GM21367 (cell line): ENCODE measurements around the gene CRYBG1.

ENCODE experiments used
- ATAC-seq: cut with Tn5 transposase; IDR thresholded peaks from one replicate; pipeline ENCODE4 v1.9.1; 2021; ENCODE audit not compliant: unreplicated experiment

CRYBG1 gene

DNA sequence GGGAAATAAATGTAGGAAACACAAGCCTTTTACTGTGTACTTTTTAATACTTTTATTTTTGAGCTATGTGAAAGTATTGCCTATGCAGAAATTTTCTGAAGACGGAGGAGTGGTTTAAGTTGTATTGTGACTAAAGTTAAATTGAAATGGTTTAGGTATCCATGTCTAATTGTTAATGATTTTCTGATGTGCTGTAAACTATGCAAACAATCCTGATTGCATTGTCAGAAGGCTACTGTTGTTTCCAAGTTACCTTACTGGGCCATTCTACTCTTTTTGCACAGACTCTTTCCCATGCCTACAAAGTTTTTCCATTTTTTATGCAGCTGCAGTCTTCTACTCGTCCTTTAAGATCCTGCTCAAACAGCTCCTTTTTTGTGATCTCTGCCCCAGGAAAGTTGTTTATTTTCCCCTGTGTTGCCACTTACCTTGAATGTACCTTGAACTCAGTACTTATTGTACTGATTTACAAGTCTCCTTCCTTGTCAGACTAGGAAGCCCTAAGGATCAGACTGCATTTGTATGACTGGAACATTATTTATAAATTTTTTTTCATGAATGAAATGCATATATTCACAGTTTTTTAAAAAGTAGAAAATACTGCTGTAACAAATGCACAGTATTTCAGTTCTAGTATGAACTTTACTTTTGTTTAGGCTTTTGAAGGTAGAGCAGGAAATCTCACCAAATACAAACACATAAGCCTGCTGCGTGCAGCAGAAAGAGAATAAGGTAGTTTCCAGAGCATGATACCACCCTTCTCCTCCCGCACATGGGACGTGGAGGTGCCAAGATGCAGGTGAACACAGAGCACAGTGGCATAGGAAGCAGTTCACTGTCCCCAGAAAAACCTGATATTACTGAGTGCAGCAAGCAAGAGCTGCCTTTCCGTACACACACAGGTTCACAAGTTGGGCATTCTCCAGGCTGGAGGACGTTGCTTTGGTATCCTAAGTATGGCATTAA, 97.8 kb downstream of the CRYBG1 start:
- no peak for ATAC-seq

DNA sequence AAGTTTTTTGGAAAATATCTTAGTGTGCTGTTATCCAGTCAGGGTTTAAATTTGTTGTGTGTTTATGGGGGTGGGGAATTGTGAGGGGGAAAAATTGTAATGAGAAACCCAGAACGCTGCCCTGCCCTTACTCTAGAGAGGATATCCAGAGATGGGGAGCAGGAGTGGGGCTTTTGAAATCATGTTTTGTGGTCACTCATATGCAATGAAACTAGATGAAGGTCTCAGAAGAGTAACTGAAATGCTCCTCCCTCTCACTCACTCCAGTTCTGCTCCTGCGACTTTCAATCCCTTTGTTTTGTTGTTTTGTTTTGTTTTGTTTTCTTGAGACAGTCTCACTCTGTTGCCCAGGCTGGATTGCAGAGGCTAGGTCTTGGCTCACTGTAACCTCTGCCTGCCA, 100.0 kb downstream of the CRYBG1 start:
- ATAC-seq: no peak

DNA sequence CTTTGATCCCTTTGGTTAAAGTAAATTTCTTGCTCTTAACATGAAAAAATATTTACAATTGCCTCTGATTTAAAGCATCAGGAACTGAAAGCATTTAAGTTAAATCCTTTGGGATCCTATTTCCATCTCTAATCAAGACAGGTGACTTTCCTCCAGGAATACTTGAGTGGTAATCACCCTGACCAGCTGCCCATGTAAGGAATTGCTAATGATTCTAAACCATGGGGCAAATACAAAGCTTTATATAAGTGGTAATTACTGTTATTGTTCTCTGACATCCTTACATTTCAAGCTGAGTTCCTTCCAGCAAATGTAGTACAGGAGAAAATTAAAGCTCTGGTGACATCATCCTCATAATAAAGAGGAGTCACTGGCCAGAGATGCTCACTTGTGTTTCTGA, 100.6 kb downstream of the CRYBG1 start:
- no peak for ATAC-seq

DNA sequence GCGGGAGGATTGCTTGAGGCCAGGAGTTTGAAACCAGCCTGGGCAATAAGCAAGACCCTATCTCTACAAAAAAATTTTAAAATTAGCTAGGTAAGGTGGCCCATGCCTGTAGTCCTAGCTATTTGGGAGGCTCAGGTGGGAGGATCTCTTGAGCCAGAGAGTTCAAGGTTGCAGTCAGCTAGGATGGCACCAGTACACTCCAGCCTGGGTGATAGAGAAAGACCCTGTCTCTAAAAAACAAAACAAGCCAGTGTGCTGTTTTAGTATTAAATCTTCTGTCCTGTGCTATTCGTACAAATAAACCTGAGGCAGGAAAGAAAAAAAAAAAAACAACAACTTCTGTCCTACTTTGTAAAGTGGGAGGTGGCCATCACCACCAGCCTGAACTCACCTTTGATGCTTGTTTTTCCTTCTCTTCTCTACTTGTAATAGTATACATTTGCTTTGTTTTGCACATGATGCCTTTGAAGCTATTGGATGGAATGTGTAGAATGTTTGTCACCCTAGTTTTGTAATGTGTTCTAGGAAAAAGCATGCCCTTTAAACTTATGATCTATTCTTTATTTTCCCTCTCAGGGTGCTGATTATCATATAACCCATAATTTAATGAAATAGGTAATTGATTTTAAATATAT, 102.5 kb downstream of the CRYBG1 start:
- ATAC-seq: no peak

DNA sequence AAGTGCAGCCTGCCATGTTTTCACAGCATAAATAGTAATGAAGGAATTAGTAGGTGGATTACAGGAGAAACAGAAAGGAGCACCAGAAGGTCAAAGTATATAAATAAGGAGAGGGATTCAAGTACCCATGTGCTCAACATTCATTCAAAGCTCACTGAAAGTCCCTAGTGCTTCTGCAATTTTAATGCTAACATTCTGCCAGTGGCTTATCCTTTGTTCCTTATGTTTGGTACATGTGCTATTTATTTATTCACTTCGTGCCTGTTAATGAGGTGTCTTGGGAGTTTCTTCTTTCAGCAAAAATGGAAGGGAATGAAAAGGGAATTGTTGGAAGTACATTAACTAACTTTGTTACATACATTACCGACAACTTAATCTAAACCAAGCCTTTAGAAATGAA, 105.7 kb downstream of the CRYBG1 start:
- ATAC-seq: no peak

DNA sequence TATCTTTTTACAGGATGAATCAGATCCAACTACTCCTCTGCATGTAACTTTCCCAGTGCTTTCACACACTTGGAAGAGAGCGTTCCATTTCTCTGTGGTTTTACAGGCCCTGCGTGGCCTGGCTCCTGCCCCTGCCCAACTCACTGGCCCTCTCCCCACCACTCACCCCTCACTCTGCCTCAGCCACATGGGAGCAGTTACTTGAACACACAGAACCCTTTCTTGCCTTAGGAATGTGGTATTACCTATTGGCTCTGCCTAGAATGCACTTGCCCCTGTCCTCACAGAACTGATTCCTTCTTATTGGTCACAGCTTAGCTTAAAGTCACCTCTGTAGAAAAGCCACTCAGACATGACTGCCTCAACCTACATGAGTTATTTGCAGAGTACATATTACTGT, 108.4 kb downstream of the CRYBG1 start:
- ATAC-seq: no peak

DNA sequence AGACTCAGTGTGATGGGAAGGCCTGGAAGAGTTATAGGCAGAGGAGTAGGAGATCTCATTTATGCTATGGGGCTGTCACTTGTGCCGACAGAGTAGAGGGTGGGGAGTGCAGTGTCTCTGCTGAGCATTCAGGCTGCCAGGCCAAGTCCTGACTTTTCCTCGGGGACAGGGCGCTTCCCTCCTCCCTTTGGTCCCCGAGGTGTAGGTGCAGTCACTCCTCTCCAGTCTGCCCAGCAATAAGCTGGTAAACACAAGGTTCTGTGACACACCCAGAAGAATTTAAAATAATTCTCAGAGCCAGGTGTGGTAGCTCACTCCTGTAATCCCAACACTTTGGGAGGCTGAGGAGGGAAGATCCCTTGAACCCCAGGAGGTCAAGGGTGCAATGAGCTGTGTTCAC, 109.4 kb downstream of the CRYBG1 start:
- ATAC-seq: no peak

DNA sequence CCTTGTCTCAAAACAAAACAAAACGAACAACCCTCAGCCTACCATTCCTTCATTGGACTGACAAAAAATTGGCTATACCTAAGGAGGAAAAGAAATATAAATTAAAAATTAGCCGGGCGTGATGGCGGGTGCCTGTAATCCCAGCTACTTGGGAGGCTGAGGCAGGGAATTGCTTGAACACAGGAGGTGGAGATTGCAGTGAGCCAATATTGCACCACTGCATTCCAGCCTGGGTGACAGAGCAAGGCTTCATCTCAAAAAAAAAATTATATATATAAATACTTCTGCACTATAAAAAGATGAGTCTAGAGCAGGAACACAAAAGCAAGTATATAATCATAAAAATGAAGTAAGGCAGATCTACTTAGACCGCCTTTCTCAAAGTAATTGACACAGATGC, 109.8 kb downstream of the CRYBG1 start:
- no peak for ATAC-seq

DNA sequence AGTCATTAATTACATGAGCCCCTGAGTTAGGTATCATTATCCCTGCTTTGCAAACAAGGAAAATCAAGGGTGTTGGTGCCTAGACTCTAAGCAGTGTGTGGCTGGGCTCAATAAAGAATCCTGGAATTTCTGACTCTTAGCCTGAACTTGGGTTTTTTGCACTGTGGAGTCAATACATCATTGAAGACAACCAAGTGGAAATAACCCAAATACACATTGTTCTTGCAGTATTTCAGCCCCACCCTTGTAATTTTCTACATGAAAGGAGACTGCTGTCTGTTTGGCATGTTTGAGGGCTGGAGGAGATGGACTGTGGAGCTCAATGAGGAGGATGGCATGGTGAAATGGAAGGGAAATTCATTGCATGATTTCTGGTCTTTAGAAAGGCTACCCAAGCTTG, 110.3 kb downstream of the CRYBG1 start:
- no peak for ATAC-seq

DNA sequence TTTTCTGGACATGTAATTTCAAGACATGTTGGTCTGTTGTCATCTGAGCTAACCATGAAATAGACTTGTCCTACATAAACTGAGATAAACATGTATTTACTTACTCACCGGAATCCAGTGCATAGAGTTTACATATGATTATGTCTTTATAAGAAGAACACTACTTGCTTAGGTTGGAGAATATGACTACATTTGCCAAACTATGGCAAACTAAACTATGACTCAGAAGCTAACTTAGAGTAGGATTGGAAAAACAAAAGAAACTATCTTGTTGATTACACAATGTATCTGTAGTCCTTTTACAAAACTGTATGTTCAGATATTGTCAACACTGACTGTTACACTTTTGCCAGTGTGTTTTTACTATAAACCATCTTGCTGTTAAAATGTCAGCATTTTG, 113.3 kb downstream of the CRYBG1 start:
- ATAC-seq: no peak

DNA sequence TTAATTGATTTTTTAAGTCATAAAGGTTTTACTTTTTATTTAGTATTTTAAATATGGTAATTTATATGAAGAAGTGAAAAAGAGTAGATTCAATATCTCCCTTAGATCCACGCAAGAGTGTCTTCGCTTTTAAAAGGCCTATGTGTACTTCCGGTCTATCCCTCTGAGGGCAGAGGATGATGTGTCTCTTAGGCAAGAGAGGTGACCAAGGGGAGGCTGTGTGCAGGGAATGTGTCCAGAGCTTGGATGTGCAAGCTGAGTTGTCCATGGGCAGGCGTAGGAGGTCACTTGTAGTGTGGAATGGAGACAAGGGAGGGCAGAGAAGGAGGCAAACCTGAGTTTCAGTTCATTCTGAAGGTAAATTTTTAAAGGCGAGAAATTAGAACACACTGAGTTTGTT, 113.9 kb downstream of the CRYBG1 start:
- ATAC-seq: no peak

DNA sequence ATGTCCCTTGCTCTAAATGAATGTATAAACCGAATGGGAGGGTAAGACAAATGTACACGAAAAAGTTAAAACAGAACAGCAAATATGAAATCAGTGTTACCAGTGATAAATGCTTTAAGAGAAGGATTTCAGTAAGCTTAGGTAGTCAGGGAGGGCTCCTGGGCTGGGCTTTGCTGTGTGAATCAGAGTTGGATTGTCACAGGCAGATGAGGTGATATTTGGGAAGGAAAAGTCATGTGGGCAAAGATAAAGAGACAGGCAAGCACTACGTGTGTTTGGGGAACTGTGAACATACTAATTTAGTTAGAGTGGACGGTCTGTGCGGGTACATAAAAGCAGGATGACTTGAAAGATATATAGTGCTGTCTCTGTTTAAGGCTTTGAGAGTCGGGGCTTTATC, 114.8 kb downstream of the CRYBG1 start:
- ATAC-seq: no peak

DNA sequence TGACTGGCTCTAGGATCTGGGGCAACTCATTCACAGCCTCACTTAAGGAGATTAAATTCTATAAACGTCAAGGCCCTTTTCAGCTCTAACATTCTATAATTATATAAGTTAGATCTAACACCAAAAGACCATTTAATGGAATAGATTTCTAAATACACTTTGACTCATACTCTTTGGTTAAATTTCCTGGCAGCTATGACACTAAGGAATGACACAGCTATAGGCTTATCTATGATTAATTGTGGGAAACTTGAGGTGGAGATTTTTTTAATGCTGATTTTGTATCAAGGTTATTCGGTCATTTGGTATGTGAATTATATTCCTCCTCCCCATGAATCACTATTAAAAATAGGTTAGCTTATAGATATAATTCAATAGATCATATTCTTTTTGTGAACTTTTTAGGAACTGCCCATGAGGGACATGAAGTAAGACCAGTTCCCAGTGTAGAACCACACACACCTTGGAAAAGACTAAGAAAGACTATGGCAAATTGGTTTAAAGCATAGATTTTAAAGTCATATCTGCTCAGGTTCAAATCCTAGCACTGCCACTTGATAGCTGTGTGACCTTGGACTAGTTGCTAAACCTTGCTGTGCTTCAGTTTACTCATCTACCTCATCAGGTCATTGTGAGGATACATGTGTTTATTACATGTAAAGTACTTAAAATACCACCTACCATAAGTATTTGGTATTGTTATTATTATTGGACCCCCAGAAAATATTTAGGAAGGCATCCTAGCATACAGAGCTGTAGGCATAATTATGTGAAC, 116.0 kb downstream of the CRYBG1 start:
- no peak for ATAC-seq

DNA sequence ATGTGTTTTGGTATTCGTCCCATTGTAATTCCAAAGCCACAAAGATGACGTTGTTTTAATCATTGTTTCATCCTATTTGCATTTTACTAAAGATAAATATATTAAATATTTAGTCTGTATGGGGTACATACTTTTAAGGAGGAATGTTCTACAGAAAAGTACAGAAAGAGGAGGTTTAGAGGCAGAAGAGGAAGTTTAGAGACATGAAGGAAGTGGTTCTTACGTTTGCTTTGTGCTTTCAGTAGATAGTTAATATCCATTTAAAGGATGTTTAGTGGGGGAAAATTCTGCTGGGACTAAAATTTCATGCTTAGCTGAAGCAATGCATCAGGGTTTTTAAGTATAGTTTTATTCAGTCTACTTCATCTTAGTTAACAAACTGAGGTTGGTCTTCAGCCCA, 116.6 kb downstream of the CRYBG1 start:
- ATAC-seq: no peak

DNA sequence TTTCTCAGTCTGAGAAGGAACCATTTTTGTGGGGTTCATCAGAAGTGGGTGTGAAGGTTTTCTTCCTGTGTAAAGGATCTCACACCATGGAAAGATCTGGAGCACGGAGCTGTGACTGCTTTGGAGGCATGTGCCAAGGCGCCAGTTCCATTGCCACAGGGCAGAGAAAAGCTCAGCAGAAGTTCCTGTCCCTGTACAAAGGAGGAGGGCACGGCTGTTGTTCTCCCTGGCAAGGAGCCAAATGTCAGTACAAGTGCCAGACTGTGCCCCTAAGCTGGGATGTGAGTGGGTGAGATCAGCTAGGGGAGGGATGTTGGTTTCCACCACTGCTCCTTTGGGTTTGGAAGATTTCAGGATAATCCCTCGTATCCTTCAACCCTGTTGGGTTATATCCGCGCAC, 117.3 kb downstream of the CRYBG1 start:
- no peak for ATAC-seq

DNA sequence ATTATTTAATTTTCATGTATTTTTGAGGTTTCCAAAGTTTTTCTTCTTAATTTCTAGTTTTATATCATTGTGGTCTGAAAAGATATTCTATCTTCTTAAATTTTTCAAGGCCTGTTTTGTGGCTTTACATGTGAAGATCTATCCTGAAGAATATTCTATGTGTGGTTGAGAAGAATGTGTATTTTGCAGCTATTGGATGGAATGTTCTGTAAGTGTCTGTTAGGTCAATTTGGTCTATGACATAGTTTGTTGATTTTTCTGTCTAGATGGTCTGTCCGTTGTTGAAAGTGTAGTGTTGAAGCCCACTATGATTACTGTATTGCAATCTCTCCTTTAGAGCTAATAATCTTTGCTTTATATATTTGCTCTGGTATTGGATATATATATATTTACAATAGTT, 125.7 kb downstream of the CRYBG1 start:
- no peak for ATAC-seq

DNA sequence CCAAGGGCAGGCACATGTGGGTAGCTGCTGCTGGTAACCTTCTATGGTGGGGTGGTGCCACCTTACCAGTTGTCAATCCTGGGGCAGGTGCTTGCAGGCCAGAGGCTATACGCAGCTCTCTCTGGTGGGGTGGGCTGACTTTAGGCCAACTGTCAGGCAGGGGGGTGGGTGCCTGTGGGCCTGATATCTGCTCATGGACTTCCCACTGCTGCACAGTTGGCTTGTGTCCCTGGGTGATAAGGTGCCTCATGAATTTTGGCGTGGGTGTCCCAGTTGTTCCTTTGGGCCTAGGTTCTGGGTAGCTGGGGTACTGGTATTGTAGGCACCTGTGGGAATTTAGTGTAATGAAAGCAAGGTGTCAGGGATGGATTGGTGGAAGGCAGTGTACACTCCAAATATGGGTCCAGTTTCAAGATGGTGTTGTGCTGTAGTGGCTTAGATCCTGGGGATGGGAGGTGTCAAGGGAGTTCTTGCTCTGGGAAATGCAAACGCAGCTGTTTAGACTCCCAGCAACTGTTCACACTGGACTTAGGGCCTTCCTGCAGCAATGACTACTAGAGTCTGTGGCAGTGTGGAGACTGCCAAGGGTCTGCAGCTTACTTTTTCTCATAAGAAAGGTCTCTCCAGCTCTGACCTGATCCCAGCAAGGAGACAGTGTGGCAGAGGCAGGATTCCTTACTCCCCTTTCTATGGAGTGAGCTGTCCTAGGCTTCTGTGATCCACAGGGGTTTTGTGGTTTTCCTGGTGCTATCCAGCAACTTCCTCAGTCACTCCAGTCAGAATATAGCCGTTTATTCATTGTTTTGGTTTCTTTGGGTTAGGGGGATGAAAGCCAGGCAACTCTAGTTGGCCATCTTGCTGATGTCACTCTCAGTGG, 128.2 kb downstream of the CRYBG1 start:
- no peak for ATAC-seq

DNA sequence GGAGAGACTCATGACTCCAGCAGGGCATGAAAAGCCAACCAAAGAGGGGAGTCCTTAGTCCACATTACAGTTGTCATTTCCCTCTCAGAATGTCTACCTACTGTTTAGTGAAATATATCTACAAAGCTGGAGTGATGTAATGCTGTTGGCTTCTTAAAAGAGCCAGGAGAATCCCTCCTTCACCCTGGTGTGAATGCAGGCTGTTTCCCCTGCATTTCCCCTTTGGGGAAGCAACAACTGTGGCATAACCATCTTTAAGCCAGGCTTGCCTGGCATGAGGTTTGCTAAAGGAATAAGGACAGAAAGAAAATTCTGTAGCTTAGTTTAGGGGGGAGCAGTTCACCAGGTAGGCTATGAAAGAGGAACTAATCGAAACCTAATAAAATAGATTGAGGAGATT, 129.5 kb downstream of the CRYBG1 start:
- no peak for ATAC-seq

DNA sequence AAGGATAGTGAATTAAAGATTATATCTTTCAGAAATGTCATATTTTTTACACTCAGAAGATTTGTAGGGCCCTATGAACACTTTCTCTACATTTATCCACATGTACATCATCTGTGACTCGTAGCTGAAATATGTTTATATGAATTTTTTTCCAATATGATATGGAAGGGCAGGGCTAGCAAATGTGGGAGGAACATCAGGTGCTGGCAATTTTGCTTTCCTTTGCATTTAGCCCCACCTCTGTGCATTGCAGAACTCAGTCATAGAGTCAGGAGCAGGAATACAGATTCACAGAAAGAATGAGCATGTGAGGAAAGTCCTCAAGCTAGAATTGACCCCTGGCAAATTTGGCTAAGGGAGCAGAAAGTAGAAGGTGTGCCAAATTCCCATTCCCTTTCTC, 129.9 kb downstream of the CRYBG1 start:
- no peak for ATAC-seq

DNA sequence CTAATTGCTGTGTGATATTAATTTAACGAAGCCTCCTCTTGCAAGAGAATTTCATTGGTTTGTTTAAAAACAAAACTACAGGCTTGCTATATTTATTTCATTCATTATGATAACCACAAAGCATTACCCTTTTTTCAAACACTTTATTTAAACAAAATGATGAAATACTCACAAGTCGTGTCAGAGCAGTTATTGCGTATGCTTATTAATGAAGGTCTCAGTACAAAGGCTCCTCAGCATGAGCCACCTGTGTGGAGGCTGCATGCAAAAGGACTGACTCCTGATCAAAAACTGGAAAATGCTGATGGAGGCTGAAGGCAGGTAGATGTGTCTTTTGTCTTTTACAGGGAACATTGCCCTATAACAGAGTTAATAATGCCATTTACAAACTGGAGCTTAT, 130.5 kb downstream of the CRYBG1 start:
- ATAC-seq: no peak

DNA sequence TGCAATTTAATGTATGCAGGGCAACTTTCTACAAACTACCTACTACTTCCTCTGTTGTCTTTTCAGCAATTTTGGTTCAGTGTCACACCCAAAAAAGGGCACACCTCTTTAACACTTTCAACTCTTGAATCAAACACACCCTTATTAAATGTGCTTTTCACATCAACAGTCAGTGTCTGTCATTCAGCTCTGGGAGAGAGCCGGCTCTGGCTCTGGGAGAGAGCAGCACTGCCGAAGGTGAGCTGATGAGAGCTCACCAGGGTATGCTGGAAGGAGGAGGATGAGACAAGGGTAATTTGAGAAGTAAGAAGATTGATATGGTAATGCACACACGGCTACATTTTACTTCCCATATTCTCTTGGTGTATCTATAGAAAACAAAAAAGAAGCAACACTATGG, 134.5 kb downstream of the CRYBG1 start:
- no peak for ATAC-seq
